Measurements from ENCODE around the gene MRPL24.
A peak's percentile ranks its signal among the peaks of the same experiment; 100 is the strongest.

MRPL24 gene

DNA sequence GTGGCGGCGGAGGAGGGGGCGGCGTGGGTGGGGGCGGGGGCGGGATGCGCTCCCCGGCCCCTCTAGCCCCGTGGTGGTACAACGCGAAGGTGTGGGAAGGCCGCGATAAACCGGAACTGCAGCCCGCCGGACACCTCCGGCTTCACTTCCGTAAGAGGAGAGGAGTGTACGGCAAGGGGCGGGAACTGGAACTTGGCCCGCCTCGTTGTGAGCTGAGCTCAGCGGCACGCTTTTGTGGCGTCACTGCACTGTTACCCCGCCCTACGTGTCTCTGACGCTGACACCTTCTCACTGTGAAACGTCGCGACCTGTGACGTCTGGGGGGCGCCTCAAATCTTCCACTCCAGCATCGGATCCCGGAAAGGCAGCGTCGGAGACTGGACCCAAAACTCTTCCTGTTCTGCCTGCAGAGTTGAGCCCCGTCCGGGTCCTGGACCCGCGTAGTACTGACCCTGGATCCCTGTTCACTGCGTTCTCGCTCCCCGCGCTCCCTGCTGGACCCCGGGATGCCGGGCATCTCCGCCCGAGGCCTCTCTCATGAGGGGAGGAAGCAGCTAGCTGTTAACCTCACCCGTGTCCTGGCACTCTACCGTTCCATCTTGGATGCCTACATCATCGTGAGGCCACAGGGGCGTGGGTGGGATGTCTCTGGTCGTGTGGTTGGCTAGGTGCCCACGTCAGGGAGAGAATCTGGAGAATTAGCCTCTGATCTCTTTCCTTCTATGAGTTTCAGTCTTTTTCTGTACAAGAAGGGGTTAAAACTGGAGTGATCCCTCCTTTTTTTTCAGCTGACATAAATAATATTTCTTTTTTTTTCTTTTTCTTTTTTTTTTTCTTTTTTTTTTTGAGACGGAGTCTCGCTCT, 12.1 kb downstream of the MRPL24 start, which contains the start of gene ISG20L2:
Gene ISG20L2, minus strand, starts transcription at position 168 of the 864 bp plus-strand sequence. CDS start 1,114 bp downstream, outside the sequence.
- peaks cover 28% of the 10 kb centered on the region for H3K4me1 ChIP-seq (ENCODE audit: control insufficient read depth, insufficient read depth, low read length)

DNA sequence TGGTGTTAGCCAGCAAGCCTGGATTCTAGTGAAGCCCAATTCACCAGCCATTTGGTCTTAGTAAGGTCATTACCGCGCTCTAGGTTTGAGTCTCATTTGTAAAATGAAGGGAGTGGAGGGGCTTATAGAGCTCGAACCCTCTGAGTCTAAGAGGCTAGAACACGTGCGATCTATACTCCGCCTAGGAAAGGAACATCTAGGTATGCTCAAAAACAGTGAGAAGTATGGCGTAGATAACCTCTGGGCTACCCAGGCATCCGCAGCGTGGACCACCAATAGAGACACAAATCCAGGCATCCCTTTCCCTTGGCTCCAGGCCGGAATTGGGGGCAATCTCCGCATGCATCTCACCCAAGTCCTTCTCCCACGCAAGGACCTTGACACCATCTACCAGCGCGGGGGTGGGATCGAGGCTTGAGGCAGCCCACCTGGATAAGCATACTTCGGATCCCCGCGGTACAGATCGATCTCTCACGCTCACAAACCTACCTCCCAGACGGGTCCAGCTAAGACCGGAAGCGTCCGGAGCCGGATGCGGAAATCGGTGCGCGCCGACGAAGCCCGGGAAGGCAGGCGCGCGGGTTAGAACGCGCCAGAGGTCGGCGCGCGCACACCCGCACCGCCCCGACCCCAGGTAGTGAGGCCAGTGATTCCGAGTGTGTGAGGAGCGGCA, 12.8 kb downstream of the MRPL24 start, which contains the start of gene METTL25B:
Gene METTL25B, plus strand, starts transcription at position 544 of the 673 bp plus-strand sequence. CDS start 636 bp downstream, outside the sequence.
- Histone ChIP-seq H3K4me3 (ENCODE audit: low read length) (peak within 1 kb of the TSS; percentile 89), H3K27me3 (ENCODE audit: control insufficient read depth, insufficient read depth, low read length) (no peaks in the 10 kb centered on the region), H3K27ac (ENCODE audit: low read depth, low read length) (peak within 1 kb of the TSS; percentile 98), H3K4me1 (ENCODE audit: control insufficient read depth, insufficient read depth, low read length) (peaks cover 28% of the 10 kb centered on the region), H3K9ac (ENCODE audit: low read length) (peak within 1 kb of the TSS; percentile 94), H3K36me3 (ENCODE audit: control insufficient read depth, insufficient read depth, low read length) (peaks cover 25% of the 10 kb centered on the region)

More for the DNA sequence above, 12.1 kb downstream of the MRPL24 start, which contains the start of gene ISG20L2:
- Histone ChIP-seq H3K9ac (ENCODE audit: low read length) (peak within 1 kb of the TSS; percentile 94), H3K27me3 (ENCODE audit: control insufficient read depth, insufficient read depth, low read length) (no peaks in the 10 kb centered on the region), H3K4me3 (ENCODE audit: low read length) (peak within 1 kb of the TSS; percentile 89), H3K36me3 (ENCODE audit: control insufficient read depth, insufficient read depth, low read length) (peaks cover 19% of the 10 kb centered on the region), H3K27ac (ENCODE audit: low read depth, low read length) (peak within 1 kb of the TSS; percentile 98)

DNA sequence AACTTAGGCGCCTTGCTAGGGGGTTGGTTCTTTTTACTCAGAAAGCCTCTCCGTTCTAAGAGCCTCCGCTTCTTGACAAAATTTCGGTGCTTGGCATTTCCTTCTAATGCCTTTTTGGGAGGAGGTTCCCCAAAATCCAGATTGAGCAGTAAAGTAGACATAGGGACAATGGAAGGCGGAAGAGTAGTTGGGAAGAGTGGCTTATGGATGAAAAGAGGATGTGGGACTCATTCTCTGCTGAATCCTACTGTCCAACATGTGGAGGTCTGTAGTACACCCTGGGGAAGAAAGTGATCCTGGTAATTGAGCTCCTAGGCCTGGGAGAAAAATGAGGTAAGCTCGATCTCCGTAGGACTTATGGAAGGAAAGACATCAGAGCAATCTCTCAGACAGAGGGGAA, 13.4 kb downstream of the MRPL24 start:
- H3K9ac ChIP-seq (ENCODE audit: low read length): peak overlapping the region; percentile 94
- H3K4me3 ChIP-seq (ENCODE audit: low read length): peak overlapping the region; percentile 89
- H3K27me3 ChIP-seq (ENCODE audit: control insufficient read depth, insufficient read depth, low read length): no peaks in the 10 kb centered on the region
- H3K27ac ChIP-seq (ENCODE audit: low read depth, low read length): peak overlapping the region; percentile 98
- peaks cover 25% of the 10 kb centered on the region for H3K36me3 ChIP-seq (ENCODE audit: control insufficient read depth, insufficient read depth, low read length)
- H3K4me1 ChIP-seq (ENCODE audit: control insufficient read depth, insufficient read depth, low read length): peaks cover 28% of the 10 kb centered on the region

DNA sequence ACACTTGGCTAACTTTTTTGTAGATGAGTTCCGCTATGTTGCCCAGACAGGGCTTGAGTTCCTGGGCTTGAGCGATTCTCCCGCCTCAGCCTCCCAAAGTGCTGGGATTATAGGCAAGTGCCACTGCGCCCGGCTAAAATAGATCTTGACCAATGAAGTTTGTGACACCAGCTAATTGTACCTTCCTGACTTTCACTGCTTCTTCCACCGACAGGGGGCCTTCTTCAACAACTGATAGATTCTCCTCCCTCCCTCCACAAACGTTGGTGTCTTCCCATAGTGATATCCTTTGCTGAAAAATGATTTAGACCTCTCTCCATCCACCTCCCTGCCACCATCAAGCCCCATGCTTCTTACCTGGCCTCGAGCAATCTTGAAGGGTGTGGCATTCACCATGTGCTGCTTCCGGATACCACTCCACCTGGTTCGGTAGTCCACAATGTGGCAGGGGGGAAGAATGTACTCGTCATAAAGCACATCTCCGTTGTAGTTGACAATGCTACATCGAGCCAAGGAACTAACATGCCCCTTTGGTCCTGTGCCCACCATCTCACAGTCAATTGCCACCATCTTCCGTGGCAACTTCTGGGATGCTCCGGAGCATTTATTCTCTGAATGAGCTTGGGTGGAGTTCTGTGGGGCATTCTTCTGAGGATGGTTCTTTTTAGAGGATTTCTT, 14.2 kb downstream of the MRPL24 start:
- peak overlapping the region; percentile 14 for H3K9ac ChIP-seq (ENCODE audit: low read length)

DNA sequence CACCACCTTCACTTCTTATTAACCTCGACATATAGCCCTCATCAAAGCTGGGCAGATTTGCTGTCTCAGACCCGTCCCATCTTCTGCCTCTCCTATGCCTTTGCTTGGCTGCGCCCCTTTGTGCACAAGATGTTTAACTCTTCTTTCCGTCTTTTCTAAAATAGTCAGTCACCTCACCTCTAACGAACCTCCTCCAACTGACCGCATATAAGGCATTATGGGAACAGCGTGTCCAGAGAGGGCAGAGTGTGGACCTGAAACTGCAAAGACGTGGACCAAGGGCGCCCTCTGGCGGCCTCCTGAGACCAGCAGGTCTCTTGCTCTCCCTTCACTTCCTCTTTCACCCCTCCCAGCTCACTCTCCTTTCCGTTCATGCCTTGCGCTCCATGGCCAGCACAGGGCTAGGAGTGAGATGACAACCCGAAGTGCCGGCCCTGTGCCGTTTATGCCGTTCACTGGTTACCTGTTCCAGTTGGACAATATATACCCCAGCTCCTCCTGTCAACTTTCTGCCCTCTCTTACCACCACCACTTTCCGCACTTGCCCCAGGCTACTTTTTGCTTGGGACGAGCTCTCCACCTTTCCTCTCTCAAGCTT, 15.1 kb downstream of the MRPL24 start:
- no peak overlapping the region for H3K9ac ChIP-seq (ENCODE audit: low read length)
- peaks cover 22% of the 10 kb centered on the region for H3K36me3 ChIP-seq (ENCODE audit: control insufficient read depth, insufficient read depth, low read length)
- peaks cover 28% of the 10 kb centered on the region for H3K4me1 ChIP-seq (ENCODE audit: control insufficient read depth, insufficient read depth, low read length)
- peak overlapping the region; percentile 89 for H3K4me3 ChIP-seq (ENCODE audit: low read length)
- no peaks in the 10 kb centered on the region for H3K27me3 ChIP-seq (ENCODE audit: control insufficient read depth, insufficient read depth, low read length)
- no peak overlapping the region for H3K27ac ChIP-seq (ENCODE audit: low read depth, low read length)

More for the DNA sequence above, 14.2 kb downstream of the MRPL24 start:
- H3K4me3 ChIP-seq (ENCODE audit: low read length): peak overlapping the region; percentile 89
- no peaks in the 10 kb centered on the region for H3K27me3 ChIP-seq (ENCODE audit: control insufficient read depth, insufficient read depth, low read length)
- no peak overlapping the region for H3K27ac ChIP-seq (ENCODE audit: low read depth, low read length)
- H3K36me3 ChIP-seq (ENCODE audit: control insufficient read depth, insufficient read depth, low read length): peaks cover 22% of the 10 kb centered on the region
- H3K4me1 ChIP-seq (ENCODE audit: control insufficient read depth, insufficient read depth, low read length): peaks cover 28% of the 10 kb centered on the region

- Histone ChIP-seq H3K4me3 (ENCODE audit: low read length) (no peak overlapping the region), H3K27me3 (ENCODE audit: control insufficient read depth, insufficient read depth, low read length) (no peaks in the 10 kb centered on the region), H3K27ac (ENCODE audit: low read depth, low read length) (no peak overlapping the region), H3K36me3 (ENCODE audit: control insufficient read depth, insufficient read depth, low read length) (peaks cover 22% of the 10 kb centered on the region), H3K9ac (ENCODE audit: low read length) (no peak overlapping the region), H3K4me1 (ENCODE audit: control insufficient read depth, insufficient read depth, low read length) (peaks cover 14% of the 10 kb centered on the region)
Measured at GRCh38 chr1:156721535-156721934, 19.4 kb downstream of the MRPL24 start.

GRCh38 chr1:156721131-156721530, 19.8 kb downstream of the MRPL24 start:
- Histone ChIP-seq H3K4me3 (ENCODE audit: low read length) (no peak overlapping the region), H3K27ac (ENCODE audit: low read depth, low read length) (no peak overlapping the region), H3K9ac (ENCODE audit: low read length) (no peak overlapping the region), H3K4me1 (ENCODE audit: control insufficient read depth, insufficient read depth, low read length) (peaks cover 10% of the 10 kb centered on the region), H3K36me3 (ENCODE audit: control insufficient read depth, insufficient read depth, low read length) (peaks cover 22% of the 10 kb centered on the region), H3K27me3 (ENCODE audit: control insufficient read depth, insufficient read depth, low read length) (no peaks in the 10 kb centered on the region)

DNA sequence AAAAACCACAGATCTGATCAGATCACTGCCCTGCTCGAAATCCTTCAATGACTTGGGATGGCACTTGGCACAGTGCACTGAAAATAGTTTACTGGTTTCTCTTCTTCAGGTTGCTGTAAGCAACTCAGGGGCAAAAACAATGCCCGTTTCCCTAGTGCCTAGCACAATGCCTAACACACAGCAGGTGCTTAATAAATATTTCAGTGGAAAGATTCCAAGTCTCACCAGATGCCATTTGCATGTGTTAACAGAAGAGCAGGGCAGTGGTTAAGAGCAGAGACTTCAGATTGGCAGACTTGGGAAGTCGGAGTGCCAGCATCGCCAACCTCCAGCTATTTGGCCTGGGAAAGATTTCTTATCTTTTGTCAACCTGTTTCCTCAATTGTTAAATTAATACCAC, 23.5 kb downstream of the MRPL24 start:
- Histone ChIP-seq H3K36me3 (ENCODE audit: control insufficient read depth, insufficient read depth, low read length) (peaks cover 5% of the 10 kb centered on the region), H3K27me3 (ENCODE audit: control insufficient read depth, insufficient read depth, low read length) (no peaks in the 10 kb centered on the region), H3K4me3 (ENCODE audit: low read length) (no peak overlapping the region), H3K4me1 (ENCODE audit: control insufficient read depth, insufficient read depth, low read length) (peaks cover 4% of the 10 kb centered on the region), H3K27ac (ENCODE audit: low read depth, low read length) (no peak overlapping the region), H3K9ac (ENCODE audit: low read length) (no peak overlapping the region)

DNA sequence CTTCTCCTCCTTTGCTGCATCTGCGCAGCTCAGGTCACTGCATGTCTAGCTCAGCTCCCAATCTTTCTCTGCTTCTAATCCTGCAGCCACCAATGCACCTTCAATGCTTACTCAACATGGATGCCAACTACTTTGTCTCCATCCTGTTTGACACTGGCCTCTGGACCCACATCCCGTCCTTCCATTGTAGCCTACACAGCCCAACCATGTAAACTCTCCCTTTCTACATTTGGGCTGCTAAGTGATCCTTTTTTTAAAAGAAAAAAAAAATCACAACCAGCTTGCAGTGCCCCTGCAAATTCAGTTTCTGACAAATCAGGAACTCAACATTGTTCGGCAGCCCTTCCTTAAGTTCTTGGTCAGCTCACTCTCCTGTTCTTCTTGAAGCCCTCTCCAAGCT, 26.1 kb downstream of the MRPL24 start:
- Histone ChIP-seq H3K9ac (ENCODE audit: low read length) (no peak overlapping the region), H3K4me3 (ENCODE audit: low read length) (no peak overlapping the region), H3K27ac (ENCODE audit: low read depth, low read length) (no peak overlapping the region), H3K4me1 (ENCODE audit: control insufficient read depth, insufficient read depth, low read length) (peaks cover 26% of the 10 kb centered on the region), H3K36me3 (ENCODE audit: control insufficient read depth, insufficient read depth, low read length) (no peaks in the 10 kb centered on the region), H3K27me3 (ENCODE audit: control insufficient read depth, insufficient read depth, low read length) (no peaks in the 10 kb centered on the region)

GRCh38 chr1:156712626-156713025, 28.3 kb downstream of the MRPL24 start:
- H3K4me1 ChIP-seq (ENCODE audit: control insufficient read depth, insufficient read depth, low read length): peaks cover 30% of the 10 kb centered on the region
- H3K9ac ChIP-seq (ENCODE audit: low read length): no peak overlapping the region
- no peak overlapping the region for H3K27ac ChIP-seq (ENCODE audit: low read depth, low read length)
- H3K4me3 ChIP-seq (ENCODE audit: low read length): no peak overlapping the region
- H3K36me3 ChIP-seq (ENCODE audit: control insufficient read depth, insufficient read depth, low read length): no peaks in the 10 kb centered on the region
- no peaks in the 10 kb centered on the region for H3K27me3 ChIP-seq (ENCODE audit: control insufficient read depth, insufficient read depth, low read length)

DNA sequence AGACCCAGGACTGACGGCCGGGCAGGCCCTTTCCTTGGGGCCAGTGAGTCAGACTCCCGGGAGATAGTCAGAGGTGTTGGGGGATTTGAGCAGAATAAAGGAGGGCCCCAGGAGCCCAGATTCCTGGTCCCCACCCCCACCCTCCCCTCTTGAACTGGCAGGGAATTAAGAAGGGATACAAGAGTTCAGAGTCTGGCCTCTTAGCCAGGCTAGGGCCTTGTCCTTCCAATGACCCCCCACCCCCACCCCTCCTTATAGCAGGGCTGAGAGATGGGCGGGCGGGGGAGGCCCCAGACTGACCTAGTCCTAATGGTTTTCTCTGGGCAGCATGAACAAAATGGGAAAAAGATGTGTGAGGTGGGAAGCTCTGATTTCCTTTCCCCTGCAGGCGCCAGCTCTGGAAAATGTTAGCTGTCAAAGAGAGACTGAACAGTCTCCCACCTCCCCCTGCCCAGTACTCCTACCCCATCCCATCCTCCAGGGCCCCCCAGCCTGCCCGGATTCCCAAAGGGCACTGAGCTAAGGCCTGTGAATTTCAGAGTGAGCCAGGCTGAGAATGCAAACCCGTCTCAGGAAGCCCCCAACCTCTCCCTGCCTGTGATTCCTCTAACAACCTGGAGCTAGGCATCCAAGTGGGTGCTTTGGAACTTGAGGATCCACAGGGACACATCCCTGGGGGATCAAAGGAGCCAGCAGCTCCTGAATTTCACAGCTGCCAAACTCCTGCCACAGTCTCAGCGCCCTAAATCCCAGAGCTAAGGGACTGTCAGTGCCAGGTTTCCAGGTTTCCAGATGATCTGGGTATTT, 29.7 kb downstream of the MRPL24 start:
- Histone ChIP-seq H3K27ac (ENCODE audit: low read depth, low read length) (peak overlapping the region; percentile 52), H3K4me1 (ENCODE audit: control insufficient read depth, insufficient read depth, low read length) (peaks cover 30% of the 10 kb centered on the region), H3K4me3 (ENCODE audit: low read length) (no peak overlapping the region), H3K36me3 (ENCODE audit: control insufficient read depth, insufficient read depth, low read length) (no peaks in the 10 kb centered on the region), H3K9ac (ENCODE audit: low read length) (no peak overlapping the region), H3K27me3 (ENCODE audit: control insufficient read depth, insufficient read depth, low read length) (no peaks in the 10 kb centered on the region)
